Ovary (tissue), 3 donors: ENCODE results near the gene CCIN.

Source experiments
- CTCF ChIP-seq, 3 donors: fragments of 450-650 bp in 2 of 3; fragments of 200-600 bp in 1 of 3; IDR thresholded peaks; one replicate each; pipeline versions ENCODE4 v1.5.1 to v1.8.0; 2016 to 2022; ENCODE audit warnings: antibody characterized with exemption in 3 of 3, mild to moderate bottlenecking in 1 of 3
- POLR2A ChIP-seq: fragments of 450-650 bp; IDR thresholded peaks from one replicate; pipeline ENCODE4 v1.6.1; 2017; ENCODE audit warnings: antibody characterized with exemption, mild to moderate bottlenecking, moderate library complexity
- donor health status: DM: no; HTN: no; CAD: no.

DNA sequence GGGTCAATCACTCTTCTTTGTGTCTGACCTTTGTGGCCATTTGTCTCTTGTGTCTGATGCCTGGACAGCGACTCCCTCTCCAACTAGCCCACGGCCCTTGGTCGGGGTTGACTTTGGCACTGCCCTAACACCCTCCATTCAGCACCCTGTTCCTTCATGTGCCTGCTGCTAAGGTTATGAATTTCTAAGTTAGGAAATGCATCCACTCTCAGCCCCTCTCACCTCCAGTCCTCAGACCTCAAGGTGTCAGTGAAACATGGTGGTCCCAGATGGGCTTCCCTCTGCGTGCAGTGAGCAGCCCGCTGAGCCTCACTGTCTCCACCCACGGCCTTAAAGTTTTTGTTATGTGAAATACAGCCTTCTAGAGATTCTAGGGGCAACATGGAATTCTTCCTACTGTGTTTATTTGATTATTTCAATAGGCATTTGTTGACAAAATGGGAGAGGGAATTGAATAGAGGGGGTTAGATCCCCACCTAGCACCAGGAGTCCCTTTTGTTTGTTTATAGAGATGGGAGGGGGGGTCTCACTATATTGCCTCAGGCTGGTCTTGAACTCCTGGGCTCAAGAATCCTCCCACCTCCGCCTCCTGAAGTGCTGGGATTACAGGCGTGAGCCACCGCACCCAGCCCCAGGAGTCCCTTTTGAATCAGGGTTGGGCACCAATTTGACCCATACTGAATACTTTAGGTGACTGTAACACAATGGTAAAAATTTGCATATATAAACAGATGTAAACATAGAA lies 34.3 kb upstream of the CCIN start:
- TF ChIP-seq POLR2A: no peak
- TF ChIP-seq CTCF (IDR thresholded peaks at IDR 0.05): no peak
